Lower leg skin (tissue), 3 donors: Measurements from ENCODE around the gene SEPHS1.
"Not testable (repeated sequence)": the region's sequence is repeated elsewhere in the genome, so short reads cannot be mapped to it uniquely, and the experiment has no call there.

Source experiments
- CTCF ChIP-seq, 3 donors: fragments of 450-650 bp; IDR thresholded peaks; one replicate each; pipeline ENCODE4 v1.5.1; 2016; ENCODE audit warnings: antibody characterized with exemption in 3 of 3, mild to moderate bottlenecking in 3 of 3, moderate library complexity in 2 of 3
- POLR2A ChIP-seq, 2 donors: fragments of 450-650 bp; IDR thresholded peaks; one replicate each; pipeline ENCODE4 v1.6.1; 2016 to 2017; ENCODE audit warnings: antibody characterized with exemption in 2 of 2, mild to moderate bottlenecking in 1 of 2, moderate library complexity in 1 of 2

- not testable (repeated sequence) for TF ChIP-seq POLR2A, CTCF (IDR thresholded peaks at IDR 0.05)
These were observed 65.7 kb downstream of the SEPHS1 start for GRCh38 chr10:13282348-13282747.
